AG04450 (cell line): ENCODE results near the gene ADGB. TPM values are rescaled to one million over a fixed set of nuclear protein-coding genes. Genes with fewer than 3 reads are reported as not detected.

ENCODE experiments used
- CTCF ChIA-PET: fragments of 300-600, 350-600 bp; formaldehyde crosslinking; extraction: SDS; loops from one replicate; lab custom pipeline; 2022; ENCODE audit warnings: antibody characterized with exemption, inconsistent platforms; lab: Charles Lee
- POLR2A ChIA-PET: fragments of 350-600 bp; formaldehyde crosslinking; extraction: SDS; loops from one replicate; lab custom pipeline; 2021; ENCODE audit warnings: antibody characterized with exemption, inconsistent platforms; lab: Yijun Ruan, JAX
- DNase-seq: peaks from one replicate; pipeline ENCODE4 v3.0.0-alpha.2; 2011; ENCODE audit warnings: low read depth, low spot score
- H3K27ac ChIP-seq: one replicate; pipeline ENCODE4 v1.5.1; 2012; ENCODE audit warnings: low read depth, low read length, control low read depth
- H3K27me3 ChIP-seq: one replicate; pipeline ENCODE4 v1.6.0; 2012; ENCODE audit warnings: low read length; ENCODE audit not compliant: control insufficient read depth, insufficient read depth
- H3K4me3 ChIP-seq: 2 replicates; pipeline ENCODE4 v1.5.1; 2011; ENCODE audit warnings: mild to moderate bottlenecking, low read depth, low read length, control low read depth
- H3K9me3 ChIP-seq: 2 replicates; pipeline ENCODE4 v1.5.1; 2012; ENCODE audit warnings: low read length; ENCODE audit not compliant: control insufficient read depth, insufficient read depth
- polyA plus RNA-seq: library from polyadenylated mRNA; depleted of rRNA; stranded (reverse); fragments of >200 nt; gene quantifications from 2 replicates; pipeline ENCODE4 v1.2.3, GENCODE V29; 2011
- TF ChIP-seq, protein P1 (sequence below): IDR thresholded peaks from 2 replicates; pipeline ENCODE4 v1.5.1; 2011; ENCODE audit warnings: low read depth, low read length, control low read depth, inconsistent platforms

Gene ADGB
- polyA plus RNA-seq, 1 experiment: not detected

DNA sequence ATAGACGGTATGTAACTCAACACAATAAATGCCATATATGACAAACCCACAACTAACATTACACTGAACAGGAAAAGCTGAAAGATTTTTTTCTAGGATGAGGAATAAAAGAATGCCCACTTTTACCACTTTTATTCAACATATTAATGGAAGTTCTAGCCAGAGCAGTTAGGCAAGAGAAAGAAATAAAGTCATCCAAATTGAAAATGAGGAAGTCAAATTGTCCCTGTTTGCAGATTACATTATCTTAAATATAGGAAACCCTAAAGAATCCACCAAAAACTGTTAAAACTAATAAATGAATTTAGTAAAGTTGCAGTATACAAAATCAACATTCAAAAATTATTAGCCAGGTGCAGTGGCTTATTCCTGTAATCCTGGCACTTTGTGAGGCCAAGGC, 24.6 kb upstream of the ADGB start:
- H3K27me3 ChIP-seq: no peaks in the 10 kb centered on the region
- POLR2A ChIA-PET: no interaction called here
- CTCF ChIA-PET: no interaction called here
- TF ChIP-seq, protein P1, sequence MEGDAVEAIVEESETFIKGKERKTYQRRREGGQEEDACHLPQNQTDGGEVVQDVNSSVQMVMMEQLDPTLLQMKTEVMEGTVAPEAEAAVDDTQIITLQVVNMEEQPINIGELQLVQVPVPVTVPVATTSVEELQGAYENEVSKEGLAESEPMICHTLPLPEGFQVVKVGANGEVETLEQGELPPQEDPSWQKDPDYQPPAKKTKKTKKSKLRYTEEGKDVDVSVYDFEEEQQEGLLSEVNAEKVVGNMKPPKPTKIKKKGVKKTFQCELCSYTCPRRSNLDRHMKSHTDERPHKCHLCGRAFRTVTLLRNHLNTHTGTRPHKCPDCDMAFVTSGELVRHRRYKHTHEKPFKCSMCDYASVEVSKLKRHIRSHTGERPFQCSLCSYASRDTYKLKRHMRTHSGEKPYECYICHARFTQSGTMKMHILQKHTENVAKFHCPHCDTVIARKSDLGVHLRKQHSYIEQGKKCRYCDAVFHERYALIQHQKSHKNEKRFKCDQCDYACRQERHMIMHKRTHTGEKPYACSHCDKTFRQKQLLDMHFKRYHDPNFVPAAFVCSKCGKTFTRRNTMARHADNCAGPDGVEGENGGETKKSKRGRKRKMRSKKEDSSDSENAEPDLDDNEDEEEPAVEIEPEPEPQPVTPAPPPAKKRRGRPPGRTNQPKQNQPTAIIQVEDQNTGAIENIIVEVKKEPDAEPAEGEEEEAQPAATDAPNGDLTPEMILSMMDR: no peak
- H3K9me3 ChIP-seq: no peaks in the 10 kb centered on the region
- H3K4me3 ChIP-seq: no peak overlapping the region
- no peak for DNase-seq
- H3K27ac ChIP-seq: no peak overlapping the region

DNA sequence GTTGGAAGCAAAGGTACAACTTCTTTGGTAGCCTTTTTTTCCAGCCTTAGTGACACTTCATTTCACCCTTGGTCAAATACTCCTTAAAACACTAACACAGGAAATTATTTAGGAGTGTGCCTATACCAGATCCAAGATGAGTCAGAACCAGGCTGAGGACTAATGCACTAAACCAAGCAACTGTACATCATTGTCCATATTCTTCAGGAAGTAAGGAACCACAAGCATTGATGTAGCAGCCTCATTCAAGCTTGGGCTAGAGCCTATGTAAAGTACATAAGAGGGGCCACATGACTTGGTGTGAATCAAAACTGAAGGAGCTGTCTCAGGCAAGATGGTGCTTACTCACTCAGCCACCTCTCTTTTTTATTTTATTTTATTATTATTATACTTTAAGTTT, 20.7 kb upstream of the ADGB start:
- CTCF ChIA-PET: no interaction called here
- no peak overlapping the region for H3K27ac ChIP-seq
- no peaks in the 10 kb centered on the region for H3K27me3 ChIP-seq
- TF ChIP-seq, protein P1: no peak
- H3K9me3 ChIP-seq: no peaks in the 10 kb centered on the region
- no peak for DNase-seq
- H3K4me3 ChIP-seq: no peak overlapping the region
- POLR2A ChIA-PET: no interaction called here

DNA sequence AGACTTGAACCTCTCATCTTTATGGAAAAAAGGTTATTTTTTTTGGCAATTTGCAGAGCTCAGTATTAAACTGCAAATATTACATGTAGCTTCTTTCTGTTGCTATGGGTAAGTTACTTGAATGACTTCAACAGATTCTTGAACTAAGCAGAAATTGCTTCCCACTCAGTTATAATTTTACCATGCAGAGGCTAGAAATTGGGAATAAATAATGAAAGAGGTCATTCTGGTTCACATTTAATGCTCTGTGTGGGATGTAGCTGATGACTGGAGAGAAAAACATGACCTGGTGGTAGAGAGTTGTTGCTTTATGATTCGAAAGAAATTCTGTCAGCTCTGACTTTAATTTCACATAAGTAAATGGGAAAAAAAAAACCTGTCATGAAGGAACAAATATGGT, 16.8 kb upstream of the ADGB start:
- H3K27me3 ChIP-seq: no peaks in the 10 kb centered on the region
- CTCF ChIA-PET: interaction anchor here (0.6 kb wide), 1 partner anchor 10 kb away, joined by 3 read pairs; no protein-coding TSS in a partner anchor
- POLR2A ChIA-PET: no interaction called here
- no peak for DNase-seq
- TF ChIP-seq, protein P1: no peak
- H3K4me3 ChIP-seq: no peak overlapping the region
- no peak overlapping the region for H3K27ac ChIP-seq
- H3K9me3 ChIP-seq: no peaks in the 10 kb centered on the region

DNA sequence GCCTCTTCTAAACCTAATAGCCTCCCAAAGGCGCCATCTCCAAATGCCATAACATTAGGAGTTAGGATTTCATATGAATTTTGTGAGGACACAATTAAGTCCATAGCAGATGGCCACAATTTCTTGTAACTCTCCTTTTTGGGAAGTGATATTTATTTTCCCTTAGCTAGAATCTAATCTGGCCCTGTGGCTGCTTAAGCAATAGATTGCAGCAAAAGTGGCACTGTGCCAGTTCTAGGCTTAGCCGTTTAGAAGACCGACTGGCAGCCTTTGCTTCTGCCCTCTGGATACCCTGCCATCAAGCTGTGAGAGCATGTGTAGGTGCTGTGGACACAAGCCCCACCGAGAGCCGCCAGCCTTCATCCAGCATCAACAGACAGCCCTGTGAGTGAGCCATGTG, 15.9 kb upstream of the ADGB start:
- H3K4me3 ChIP-seq: no peak overlapping the region
- no peak overlapping the region for H3K27ac ChIP-seq
- TF ChIP-seq, protein P1: no peak
- H3K27me3 ChIP-seq: no peaks in the 10 kb centered on the region
- DNase-seq: no peak
- ChIA-PET CTCF (interaction anchor here (1.1 kb wide), 1 partner anchor 39 kb away, joined by 4 read pairs; the partner anchor contains the start of gene RAB32), POLR2A (no interaction called here)
- no peaks in the 10 kb centered on the region for H3K9me3 ChIP-seq

DNA sequence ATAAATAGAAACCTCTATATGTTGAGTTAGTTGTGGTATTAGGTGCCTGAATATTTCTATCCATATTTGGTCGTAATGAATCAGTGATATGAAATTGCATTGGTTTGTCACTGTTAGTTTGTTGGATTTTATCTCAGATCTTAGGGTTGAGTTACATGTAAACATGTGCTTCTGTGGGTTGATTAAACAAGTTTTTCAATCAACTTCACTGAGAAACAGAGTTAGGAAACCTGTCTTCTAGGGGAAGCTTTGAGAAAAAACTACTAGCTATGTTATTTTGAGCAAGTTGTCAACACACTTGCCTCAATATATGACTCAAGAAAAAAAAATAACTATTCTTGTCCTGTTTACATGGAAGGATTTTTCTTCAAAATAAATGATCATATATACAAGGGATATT, 14.8 kb upstream of the ADGB start:
- Histone ChIP-seq H3K27me3 (no peaks in the 10 kb centered on the region), H3K4me3 (no peak overlapping the region), H3K9me3 (no peaks in the 10 kb centered on the region), H3K27ac (no peak overlapping the region)
- ChIA-PET CTCF (no interaction called here), POLR2A (no interaction called here)
- TF ChIP-seq, protein P1: no peak
- no peak for DNase-seq
